T47D (cell line): Measurements from ENCODE around the gene NUAK1.
"Not testable (repeated sequence)": the region's sequence is repeated elsewhere in the genome, so short reads cannot be mapped to it uniquely, and the experiment has no call there.

ENCODE experiments used
- DNase-seq, 2 experiments: peaks; one replicate each; pipeline versions ENCODE4 v3.0.0 to v3.0.0-alpha.2; 2011 to 2012; ENCODE audit warnings: low read depth in 1 of 2, low spot score in 1 of 2
- JUND ChIP-seq: IDR thresholded peaks from 2 replicates; pipeline ENCODE4 v1.6.1; 2012; ENCODE audit warnings: low read depth
- in situ Hi-C: cut with HindIII; loops from 2 replicates; pipeline ENCODE4 v1.10.0; 2016; ENCODE audit warnings: low sequenced_read_pairs, low pct_unique_long_range_greater_than_20kb

The NUAK1 gene

GRCh38 chr12:106032623-106032925 is 106.2 kb downstream of the NUAK1 start:
- DNase-seq = no peak
- in situ Hi-C loops = no loop called here
- no peak for TF ChIP-seq JUND

GRCh38 chr12:106031761-106032622 is 106.8 kb downstream of the NUAK1 start:
- TF ChIP-seq JUND = no peak; the same call in 1 of the 2 replicates
- DNase-seq = peak; percentile 28 to 72
- in situ Hi-C loops = no loop called here

- DNase-seq = no peak
- in situ Hi-C loops = no loop called here
- TF ChIP-seq JUND = no peak
Measured at GRCh38 chr12:106030210-106031071, 108.3 kb downstream of the NUAK1 start.

GRCh38 chr12:106029532-106029931 is 109.2 kb downstream of the NUAK1 start:
- in situ Hi-C loops = no loop called here
- no peak for DNase-seq
- no peak for TF ChIP-seq JUND

- in situ Hi-C loops = no loop called here
- no peak for TF ChIP-seq JUND
- no peak for DNase-seq
Measured at GRCh38 chr12:106027911-106028310, 110.8 kb downstream of the NUAK1 start.

GRCh38 chr12:106027286-106027685 is 111.5 kb downstream of the NUAK1 start:
- no peak for TF ChIP-seq JUND
- in situ Hi-C loops = no loop called here
- DNase-seq = no peak

- no peak for TF ChIP-seq JUND
- in situ Hi-C loops = no loop called here
- no peak for DNase-seq
Measured at GRCh38 chr12:106025129-106025528, 113.6 kb downstream of the NUAK1 start.

- DNase-seq = no peak
- TF ChIP-seq JUND = no peak
- in situ Hi-C loops = no loop called here
Measured at GRCh38 chr12:106023039-106023438, 115.7 kb downstream of the NUAK1 start.

GRCh38 chr12:106022568-106023012 is 116.2 kb downstream of the NUAK1 start:
- TF ChIP-seq JUND = no peak
- DNase-seq = no peak
- in situ Hi-C loops = no loop called here

- in situ Hi-C loops = no loop called here
- no peak for DNase-seq
- TF ChIP-seq JUND = no peak
Measured at GRCh38 chr12:106021516-106021915, 117.2 kb downstream of the NUAK1 start.

- in situ Hi-C loops = no loop called here
- DNase-seq = no peak
- no peak for TF ChIP-seq JUND
Measured at GRCh38 chr12:106020736-106021135, 118.0 kb downstream of the NUAK1 start.

GRCh38 chr12:106019144-106019543 is 119.6 kb downstream of the NUAK1 start:
- in situ Hi-C loops = no loop called here
- no peak for TF ChIP-seq JUND
- DNase-seq = no peak

GRCh38 chr12:106018286-106018685 is 120.5 kb downstream of the NUAK1 start:
- no peak for DNase-seq
- in situ Hi-C loops = no loop called here
- TF ChIP-seq JUND = no peak

- DNase-seq, in situ Hi-C loops: not testable (repeated sequence)
Measured at GRCh38 chr12:106016601-106017278, 122.0 kb downstream of the NUAK1 start.
